Measurements from ENCODE around the gene FAM187B.

Gene FAM187B

DNA sequence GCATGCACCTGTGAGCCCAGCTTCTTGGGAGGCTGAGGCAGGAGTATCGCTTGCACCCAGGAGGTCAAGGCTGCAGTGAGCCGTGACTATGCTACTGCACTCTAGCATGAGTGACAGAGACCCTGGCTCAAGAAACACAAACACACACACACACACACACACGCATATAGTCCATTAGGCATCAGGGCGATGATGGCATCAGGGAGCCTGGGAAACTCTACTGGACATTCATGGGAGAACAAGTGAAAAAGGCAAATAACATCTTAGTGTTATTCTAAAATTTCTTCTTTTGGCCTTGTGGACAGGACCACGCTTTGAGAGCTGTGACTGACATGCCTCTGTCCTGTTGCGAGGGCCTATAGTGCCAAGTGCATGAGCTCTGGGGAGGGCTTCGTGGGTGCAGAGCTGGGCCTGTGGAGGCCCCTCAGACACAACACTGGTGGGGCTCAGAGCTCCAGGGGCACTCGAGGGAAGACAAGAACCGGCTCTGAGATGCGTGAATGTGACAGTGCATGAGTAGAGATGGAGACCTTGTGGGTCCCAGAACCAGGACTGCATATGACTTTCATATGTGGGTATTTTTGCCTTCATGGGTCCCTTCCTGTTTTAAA is 32.3 kb upstream of the FAM187B start:
- TF ChIP-seq, protein P1, sequence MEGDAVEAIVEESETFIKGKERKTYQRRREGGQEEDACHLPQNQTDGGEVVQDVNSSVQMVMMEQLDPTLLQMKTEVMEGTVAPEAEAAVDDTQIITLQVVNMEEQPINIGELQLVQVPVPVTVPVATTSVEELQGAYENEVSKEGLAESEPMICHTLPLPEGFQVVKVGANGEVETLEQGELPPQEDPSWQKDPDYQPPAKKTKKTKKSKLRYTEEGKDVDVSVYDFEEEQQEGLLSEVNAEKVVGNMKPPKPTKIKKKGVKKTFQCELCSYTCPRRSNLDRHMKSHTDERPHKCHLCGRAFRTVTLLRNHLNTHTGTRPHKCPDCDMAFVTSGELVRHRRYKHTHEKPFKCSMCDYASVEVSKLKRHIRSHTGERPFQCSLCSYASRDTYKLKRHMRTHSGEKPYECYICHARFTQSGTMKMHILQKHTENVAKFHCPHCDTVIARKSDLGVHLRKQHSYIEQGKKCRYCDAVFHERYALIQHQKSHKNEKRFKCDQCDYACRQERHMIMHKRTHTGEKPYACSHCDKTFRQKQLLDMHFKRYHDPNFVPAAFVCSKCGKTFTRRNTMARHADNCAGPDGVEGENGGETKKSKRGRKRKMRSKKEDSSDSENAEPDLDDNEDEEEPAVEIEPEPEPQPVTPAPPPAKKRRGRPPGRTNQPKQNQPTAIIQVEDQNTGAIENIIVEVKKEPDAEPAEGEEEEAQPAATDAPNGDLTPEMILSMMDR (IDR thresholded peaks at IDR 0.05; ENCODE audit: insufficient read depth, low read length), result no peak
- TF ChIP-seq, protein P2, sequence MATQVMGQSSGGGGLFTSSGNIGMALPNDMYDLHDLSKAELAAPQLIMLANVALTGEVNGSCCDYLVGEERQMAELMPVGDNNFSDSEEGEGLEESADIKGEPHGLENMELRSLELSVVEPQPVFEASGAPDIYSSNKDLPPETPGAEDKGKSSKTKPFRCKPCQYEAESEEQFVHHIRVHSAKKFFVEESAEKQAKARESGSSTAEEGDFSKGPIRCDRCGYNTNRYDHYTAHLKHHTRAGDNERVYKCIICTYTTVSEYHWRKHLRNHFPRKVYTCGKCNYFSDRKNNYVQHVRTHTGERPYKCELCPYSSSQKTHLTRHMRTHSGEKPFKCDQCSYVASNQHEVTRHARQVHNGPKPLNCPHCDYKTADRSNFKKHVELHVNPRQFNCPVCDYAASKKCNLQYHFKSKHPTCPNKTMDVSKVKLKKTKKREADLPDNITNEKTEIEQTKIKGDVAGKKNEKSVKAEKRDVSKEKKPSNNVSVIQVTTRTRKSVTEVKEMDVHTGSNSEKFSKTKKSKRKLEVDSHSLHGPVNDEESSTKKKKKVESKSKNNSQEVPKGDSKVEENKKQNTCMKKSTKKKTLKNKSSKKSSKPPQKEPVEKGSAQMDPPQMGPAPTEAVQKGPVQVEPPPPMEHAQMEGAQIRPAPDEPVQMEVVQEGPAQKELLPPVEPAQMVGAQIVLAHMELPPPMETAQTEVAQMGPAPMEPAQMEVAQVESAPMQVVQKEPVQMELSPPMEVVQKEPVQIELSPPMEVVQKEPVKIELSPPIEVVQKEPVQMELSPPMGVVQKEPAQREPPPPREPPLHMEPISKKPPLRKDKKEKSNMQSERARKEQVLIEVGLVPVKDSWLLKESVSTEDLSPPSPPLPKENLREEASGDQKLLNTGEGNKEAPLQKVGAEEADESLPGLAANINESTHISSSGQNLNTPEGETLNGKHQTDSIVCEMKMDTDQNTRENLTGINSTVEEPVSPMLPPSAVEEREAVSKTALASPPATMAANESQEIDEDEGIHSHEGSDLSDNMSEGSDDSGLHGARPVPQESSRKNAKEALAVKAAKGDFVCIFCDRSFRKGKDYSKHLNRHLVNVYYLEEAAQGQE (IDR thresholded peaks at IDR 0.05; ENCODE audit: insufficient replicate concordance, low read depth), result no peak
- no peak for TF ChIP-seq SPI1 (IDR thresholded peaks at IDR 0.05; ENCODE audit: borderline replicate concordance, low read depth)
- TF ChIP-seq POLR2AphosphoS5 (IDR thresholded peaks at IDR 0.05; ENCODE audit: low read depth), result no peak
- no peak for TF ChIP-seq GABPA (IDR thresholded peaks at IDR 0.05; ENCODE audit: low read depth)
- DNase-seq (ENCODE audit: low read depth in 1 of 2, low spot score in 1 of 2), result no peak
- H3K27me3 ChIP-seq (ENCODE audit: insufficient read depth, poor library complexity, severe bottlenecking), result no peaks in the 10 kb centered on the region
- H3K4me3 ChIP-seq (replicated peaks; ENCODE audit: insufficient read depth, low read length), result no peak overlapping the region
- no peak overlapping the region for H3K27ac ChIP-seq (replicated peaks)

DNA sequence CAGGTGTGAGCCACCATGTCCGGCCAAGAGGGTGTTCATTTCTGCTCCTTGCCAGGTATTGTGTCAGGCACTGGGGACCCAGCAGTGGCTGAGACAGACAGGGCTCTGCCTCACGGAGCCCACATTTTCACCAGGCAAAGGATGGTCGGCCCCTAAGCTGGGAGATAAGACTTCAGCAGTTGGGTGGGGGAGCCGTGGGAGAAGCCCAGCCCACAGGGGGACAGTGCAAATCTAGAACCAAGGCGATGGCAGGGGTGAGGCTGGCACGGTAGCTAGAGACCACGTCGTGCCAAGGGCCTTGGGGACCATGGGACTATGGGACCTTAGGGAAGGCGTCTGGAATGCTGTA is 28.5 kb upstream of the FAM187B start:
- no peaks in the 10 kb centered on the region for H3K27me3 ChIP-seq (ENCODE audit: insufficient read depth, poor library complexity, severe bottlenecking)
- TF ChIP-seq, protein P2 (IDR thresholded peaks at IDR 0.05; ENCODE audit: insufficient replicate concordance, low read depth), result no peak
- no peak for TF ChIP-seq POLR2AphosphoS5 (IDR thresholded peaks at IDR 0.05; ENCODE audit: low read depth)
- TF ChIP-seq GABPA (IDR thresholded peaks at IDR 0.05; ENCODE audit: low read depth), result no peak
- TF ChIP-seq SPI1 (IDR thresholded peaks at IDR 0.05; ENCODE audit: borderline replicate concordance, low read depth), result no peak
- TF ChIP-seq, protein P1 (IDR thresholded peaks at IDR 0.05; ENCODE audit: insufficient read depth, low read length), result no peak
- no peak for DNase-seq (ENCODE audit: low read depth in 1 of 2, low spot score in 1 of 2)
- no peak overlapping the region for H3K4me3 ChIP-seq (replicated peaks; ENCODE audit: insufficient read depth, low read length)
- no peak overlapping the region for H3K27ac ChIP-seq (replicated peaks)

DNA sequence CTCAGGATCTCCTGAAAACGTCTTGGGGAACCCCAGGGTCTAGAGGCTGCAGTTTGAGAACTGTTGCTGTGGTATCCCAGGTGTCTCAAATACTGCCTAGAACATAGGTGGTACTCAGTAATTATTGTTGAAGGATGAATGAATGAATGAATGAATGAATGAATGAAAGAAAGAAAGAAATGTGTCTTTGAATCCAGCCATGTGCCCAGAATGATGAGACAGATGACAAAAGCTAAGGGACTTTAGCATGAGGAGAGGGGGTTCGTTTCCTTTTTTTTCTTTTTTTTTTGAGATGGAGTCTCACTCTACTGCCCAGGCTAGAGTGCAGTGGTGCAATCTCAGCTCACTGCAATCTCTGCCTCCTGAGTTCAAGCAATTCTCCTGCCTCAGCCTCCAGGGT is 28.0 kb upstream of the FAM187B start:
- TF ChIP-seq, protein P2 (IDR thresholded peaks at IDR 0.05; ENCODE audit: insufficient replicate concordance, low read depth), result no peak
- TF ChIP-seq SPI1 (IDR thresholded peaks at IDR 0.05; ENCODE audit: borderline replicate concordance, low read depth) (no peak), GABPA (IDR thresholded peaks at IDR 0.05; ENCODE audit: low read depth) (no peak), POLR2AphosphoS5 (IDR thresholded peaks at IDR 0.05; ENCODE audit: low read depth) (no peak)
- TF ChIP-seq, protein P1 (IDR thresholded peaks at IDR 0.05; ENCODE audit: insufficient read depth, low read length), result no peak
- H3K27me3 ChIP-seq (ENCODE audit: insufficient read depth, poor library complexity, severe bottlenecking), result no peaks in the 10 kb centered on the region
- H3K4me3 ChIP-seq (replicated peaks; ENCODE audit: insufficient read depth, low read length), result no peak overlapping the region
- DNase-seq (ENCODE audit: low read depth in 1 of 2, low spot score in 1 of 2), result no peak
- no peak overlapping the region for H3K27ac ChIP-seq (replicated peaks)

Data from HL-60 (cell line).